Large intestine (tissue), 3 donors: ENCODE data around the gene NFXL1. TPM values are rescaled to one million over a fixed set of nuclear protein-coding genes. Genes with fewer than 3 reads are reported as not detected.

Experiments used
- DNase-seq, 2 donors: peaks; one replicate each; pipeline versions ENCODE4 v3.0.0 to v3.0.0-alpha.2; 2013
- H3K27ac ChIP-seq: one replicate; pipeline ENCODE4 v1.5.1; 2013; ENCODE audit warnings: low read length
- H3K27me3 ChIP-seq: 2 replicates; pipeline ENCODE4 v1.6.1; 2013; ENCODE audit warnings: low read length; ENCODE audit not compliant: control insufficient read depth, insufficient read depth
- H3K36me3 ChIP-seq: 2 replicates; pipeline ENCODE4 v1.6.1; 2013; ENCODE audit warnings: low read length; ENCODE audit not compliant: control insufficient read depth, insufficient read depth
- H3K4me1 ChIP-seq: one replicate; pipeline ENCODE4 v1.6.1; 2013; ENCODE audit warnings: low read length; ENCODE audit not compliant: control insufficient read depth, insufficient read depth
- H3K4me3 ChIP-seq: one replicate; pipeline ENCODE4 v1.5.1; 2013; ENCODE audit warnings: low read length
- H3K9me3 ChIP-seq: one replicate; pipeline ENCODE4 v1.6.1; 2013; ENCODE audit warnings: mild to moderate bottlenecking, low read depth, low read length, moderate library complexity; ENCODE audit not compliant: control insufficient read depth
- WGBS: methylation state at CpG from one replicate; pipeline ENCODE4 v1.1.5; 2013; ENCODE audit warnings: low lambda C conversion rate; ENCODE audit not compliant: insufficient coverage; 5-methylcytosine and 5-hydroxymethylcytosine counted together
- polyA plus RNA-seq: library from polyadenylated mRNA; unstranded; fragments of 120-200 nt; gene quantifications from one replicate; pipeline ENCODE4 v1.2.1, GENCODE V29; 2013

NFXL1 gene
- polyA plus RNA-seq, 1 donor, result 15.0 TPM

DNA sequence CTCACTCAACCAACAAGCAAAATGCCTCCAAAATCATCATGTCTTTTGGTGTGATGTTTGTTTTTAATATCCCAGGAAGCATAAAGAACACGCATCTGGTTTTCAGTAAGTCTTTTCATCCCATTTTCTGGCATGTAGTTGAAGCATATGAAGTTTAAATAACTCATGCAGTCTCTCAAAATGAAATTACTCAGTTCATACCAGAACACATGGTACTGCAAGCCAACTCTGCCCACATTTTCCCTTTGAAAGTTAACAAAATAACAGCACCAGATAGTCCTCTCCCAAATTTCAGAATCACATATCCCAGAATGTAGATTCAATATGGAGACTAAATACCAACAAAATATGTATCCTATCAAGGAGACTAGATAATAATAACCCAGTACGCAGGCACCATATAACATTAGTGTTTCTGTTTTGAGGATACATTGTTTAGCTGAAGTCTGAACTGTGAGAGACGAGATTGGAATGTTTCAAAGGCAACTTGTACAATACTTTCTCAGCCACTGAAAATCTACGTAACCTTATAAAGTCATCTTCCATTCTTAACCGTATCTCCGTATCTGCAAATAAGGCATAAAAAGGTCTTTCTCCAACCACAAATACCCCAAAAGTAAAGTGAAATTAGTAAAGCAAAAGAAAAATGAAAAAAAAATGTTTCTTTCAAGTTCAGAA lies 99.6 kb downstream of the NFXL1 start:
- no peaks in the 10 kb centered on the region for H3K27me3 ChIP-seq
- no peaks in the 10 kb centered on the region for H3K9me3 ChIP-seq
- no peak for DNase-seq
- no peak overlapping the region for H3K27ac ChIP-seq
- H3K36me3 ChIP-seq, result no peaks in the 10 kb centered on the region
- H3K4me3 ChIP-seq, result no peak overlapping the region
- WGBS, result 90% methylated on average over 4 of the region's 6 CpGs
- no peaks in the 10 kb centered on the region for H3K4me1 ChIP-seq

DNA sequence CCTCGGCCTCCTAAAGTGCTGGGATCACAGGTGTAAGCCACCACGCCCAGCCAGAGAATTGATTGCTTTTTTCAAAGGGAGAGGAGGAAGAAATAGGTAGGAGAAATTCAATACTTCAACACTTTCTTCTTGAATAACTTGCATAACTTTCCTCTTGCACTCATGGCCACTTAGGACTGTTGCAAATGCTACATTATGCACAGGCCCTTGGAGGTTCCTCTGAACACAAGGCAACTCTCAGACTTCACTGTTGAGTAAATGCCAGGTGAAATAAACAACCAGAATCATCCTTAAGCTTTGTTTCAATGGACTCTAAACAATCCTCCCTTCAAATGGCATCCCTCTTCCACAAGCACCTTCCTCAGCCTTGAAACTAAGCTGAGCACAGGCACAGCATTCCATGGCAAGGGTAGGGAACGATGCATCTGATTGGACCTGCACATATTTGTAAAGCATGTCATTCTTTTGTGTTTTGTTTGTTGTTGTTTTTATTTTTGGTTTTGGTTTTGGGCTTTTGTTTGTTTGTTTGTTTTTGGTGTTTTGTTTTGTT lies 104.7 kb downstream of the NFXL1 start:
- Histone ChIP-seq H3K4me3 (no peak overlapping the region), H3K4me1 (no peaks in the 10 kb centered on the region), H3K36me3 (no peaks in the 10 kb centered on the region), H3K27me3 (no peaks in the 10 kb centered on the region), H3K27ac (no peak overlapping the region), H3K9me3 (no peaks in the 10 kb centered on the region)
- no peak for DNase-seq
- WGBS, result 80% methylated on average over 1 of the region's 3 CpGs

DNA sequence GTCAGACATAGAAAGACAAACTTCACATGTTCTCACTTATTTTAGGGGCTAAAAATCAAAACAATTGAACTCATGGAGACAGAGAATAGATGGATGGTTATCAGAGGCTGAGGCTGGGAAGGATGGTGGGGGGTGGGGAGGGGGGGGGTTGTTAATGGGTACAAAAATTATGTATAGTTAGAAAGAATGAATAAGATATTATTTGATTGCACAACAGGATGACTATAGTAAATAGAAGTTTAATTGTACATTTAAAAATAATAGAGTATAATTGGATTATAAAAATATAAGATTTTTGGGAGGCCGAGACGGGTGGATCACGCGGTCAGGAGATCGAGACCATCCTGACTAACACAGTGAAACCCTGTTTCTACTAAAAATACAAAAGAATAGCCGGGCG lies 109.8 kb downstream of the NFXL1 start:
- 90% methylated on average over 4 of the region's 7 CpGs for WGBS
- no peak for DNase-seq
- Histone ChIP-seq H3K27me3 (no peaks in the 10 kb centered on the region), H3K4me1 (no peaks in the 10 kb centered on the region), H3K27ac (no peak overlapping the region), H3K4me3 (no peak overlapping the region), H3K9me3 (no peaks in the 10 kb centered on the region), H3K36me3 (no peaks in the 10 kb centered on the region)

DNA sequence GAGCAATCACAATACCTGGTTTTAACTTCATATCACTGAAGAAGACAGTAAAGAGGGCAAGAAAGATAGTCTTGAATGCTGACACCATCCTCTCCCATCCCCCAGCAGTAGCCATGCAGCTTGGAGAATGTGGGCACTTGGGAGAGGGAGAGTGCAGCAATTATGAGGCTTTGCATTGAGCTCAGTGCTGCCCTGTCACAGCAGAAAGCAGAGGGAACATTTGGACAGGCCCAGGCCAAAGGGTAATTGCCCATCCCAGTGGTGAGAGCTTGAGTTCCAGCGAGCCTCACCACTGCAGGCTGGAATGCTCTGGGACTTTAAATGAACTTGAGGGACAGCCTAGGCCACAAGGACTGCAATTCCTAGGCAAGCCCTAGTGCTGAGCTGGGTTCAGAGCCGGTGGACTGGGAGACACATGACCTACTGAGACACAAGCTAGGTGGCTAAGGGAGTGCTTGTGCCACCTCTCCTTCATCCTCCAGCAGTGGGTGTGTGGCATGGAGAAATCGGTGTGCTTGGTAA lies 112.8 kb downstream of the NFXL1 start:
- no CpG with 5 or more reads among the region's 3 CpGs for WGBS

DNA sequence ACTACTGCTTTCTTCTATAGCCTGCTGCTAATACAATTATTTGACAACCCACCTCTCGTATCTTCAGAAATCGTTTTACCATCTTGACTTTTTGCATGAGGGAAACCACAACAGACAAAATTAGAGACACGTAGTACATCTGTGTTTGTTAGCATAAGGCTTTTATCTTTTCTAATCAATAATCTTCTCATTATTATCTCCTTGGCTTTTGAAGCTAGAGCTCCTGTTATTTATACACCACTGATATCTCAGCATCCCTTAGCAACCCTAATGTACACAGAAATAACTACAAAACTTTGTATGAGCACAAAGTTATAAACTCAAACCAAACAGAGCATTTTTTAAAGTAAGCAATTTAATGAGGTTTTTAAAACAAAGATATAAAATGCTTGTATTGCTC lies 116.2 kb downstream of the NFXL1 start:
- no peaks in the 10 kb centered on the region for H3K4me1 ChIP-seq
- no peak for DNase-seq
- H3K4me3 ChIP-seq, result no peak overlapping the region
- WGBS, result 10% methylated on average over 2 of the region's 3 CpGs
- H3K9me3 ChIP-seq, result no peaks in the 10 kb centered on the region
- H3K27ac ChIP-seq, result no peak overlapping the region
- no peaks in the 10 kb centered on the region for H3K27me3 ChIP-seq
- H3K36me3 ChIP-seq, result no peaks in the 10 kb centered on the region

More for the DNA sequence above, 112.8 kb downstream of the NFXL1 start:
- DNase-seq, result no peak
- H3K4me1 ChIP-seq, result no peaks in the 10 kb centered on the region
- H3K9me3 ChIP-seq, result no peaks in the 10 kb centered on the region
- no peaks in the 10 kb centered on the region for H3K36me3 ChIP-seq
- no peak overlapping the region for H3K4me3 ChIP-seq
- no peaks in the 10 kb centered on the region for H3K27me3 ChIP-seq
- no peak overlapping the region for H3K27ac ChIP-seq

Other genes with a start within 250 kb of the NFXL1 start
- gene CORIN, start 76.5 kb downstream of the NFXL1 start, polyA plus RNA-seq, result 0.42 TPM
- gene CNGA1, start 102.1 kb upstream of the NFXL1 start, polyA plus RNA-seq, result 4.7 TPM
- gene NIPAL1, start 102.2 kb upstream of the NFXL1 start, polyA plus RNA-seq, result 30.7 TPM
- 4.9 TPM for gene TXK, start 219.7 kb upstream of the NFXL1 start, polyA plus RNA-seq